Mesothelial cell of epicardium (in vitro differentiated cells): Measurements from ENCODE around the gene CXCL9. TPM values are rescaled to one million over a fixed set of nuclear protein-coding genes. Genes with fewer than 3 reads are reported as not detected.
A peak's percentile ranks its signal among the peaks of the same experiment; 100 is the strongest.

ENCODE experiments used
- DNase-seq, 2 experiments: peaks; one replicate each; pipeline ENCODE4 v3.0.0; 2021; ENCODE audit warnings: low spot score in 2 of 2; ENCODE audit not compliant: unreplicated experiment in 2 of 2
- H3K27ac Mint-ChIP-seq: 2 replicates; pipeline ENCODE4 v1.8.0; 2021; ENCODE audit warnings: mixed read lengths
- H3K27me3 Mint-ChIP-seq: 2 replicates; pipeline ENCODE4 v1.8.0; 2021; ENCODE audit warnings: low read depth, mixed read lengths
- H3K36me3 Mint-ChIP-seq: 2 replicates; pipeline ENCODE4 v1.8.0; 2021; ENCODE audit warnings: mixed read lengths
- H3K4me1 Mint-ChIP-seq: 2 replicates; pipeline ENCODE4 v1.8.0; 2021; ENCODE audit warnings: mixed read lengths
- H3K4me3 Mint-ChIP-seq: 2 replicates; pipeline ENCODE4 v1.8.0; 2021; ENCODE audit warnings: mild to moderate bottlenecking, moderate library complexity, mixed read lengths
- H3K9me3 Mint-ChIP-seq: 2 replicates; pipeline ENCODE4 v1.8.0; 2021; ENCODE audit warnings: mixed read lengths
- CTCF ChIP-seq: fragments of 200-600 bp; sonication (generic); IDR thresholded peaks from one replicate; pipeline ENCODE4 v1.5.0; 2021; ENCODE audit warnings: antibody characterized with exemption; ENCODE audit not compliant: unreplicated experiment
- total RNA-seq: library from RNA; stranded (reverse); gene quantifications from 3 replicates; pipeline ENCODE4 v1.2.1, GENCODE V29; 2021

CXCL9 gene
- total RNA-seq, 1 donor from 2014 or later, result not detected

GRCh38 chr4:75997946-75998345, 9.4 kb downstream of the CXCL9 start:
- Mint-ChIP-seq H3K4me3 (no peak overlapping the region), H3K27me3 (peaks cover 22% of the 10 kb centered on the region), H3K4me1 (no peaks in the 10 kb centered on the region), H3K27ac (no peak overlapping the region), H3K9me3 (no peaks in the 10 kb centered on the region), H3K36me3 (no peaks in the 10 kb centered on the region)
- no peak for DNase-seq
- no peak for TF ChIP-seq CTCF

DNA sequence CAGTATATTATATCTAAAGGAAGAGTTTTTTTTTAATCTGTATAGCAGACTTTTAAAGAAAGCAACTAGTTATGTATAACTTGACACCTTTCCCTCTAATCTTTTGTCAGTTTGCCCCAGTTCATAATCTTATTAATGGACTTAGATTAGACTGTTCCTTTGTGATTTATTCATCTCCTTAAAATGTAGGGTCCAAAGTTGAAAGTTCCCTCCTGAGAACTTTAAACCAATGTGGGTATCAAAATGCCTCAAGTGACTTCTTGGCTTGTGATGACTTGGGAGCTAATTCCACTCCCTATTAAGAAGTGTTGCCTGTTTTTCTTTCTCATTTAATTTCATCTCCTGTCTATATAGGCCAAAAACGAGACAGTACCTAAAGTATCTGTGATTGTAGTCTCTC, 10.2 kb downstream of the CXCL9 start:
- TF ChIP-seq CTCF, result no peak
- H3K27me3 Mint-ChIP-seq, result peaks cover 22% of the 10 kb centered on the region
- H3K27ac Mint-ChIP-seq, result no peak overlapping the region
- H3K4me1 Mint-ChIP-seq, result no peaks in the 10 kb centered on the region
- H3K4me3 Mint-ChIP-seq, result no peak overlapping the region
- no peaks in the 10 kb centered on the region for H3K36me3 Mint-ChIP-seq
- H3K9me3 Mint-ChIP-seq, result no peaks in the 10 kb centered on the region
- no peak for DNase-seq

- H3K27ac Mint-ChIP-seq, result no peak overlapping the region
- H3K36me3 Mint-ChIP-seq, result no peaks in the 10 kb centered on the region
- no peaks in the 10 kb centered on the region for H3K9me3 Mint-ChIP-seq
- peaks cover 22% of the 10 kb centered on the region for H3K27me3 Mint-ChIP-seq
- no peaks in the 10 kb centered on the region for H3K4me1 Mint-ChIP-seq
- no peak overlapping the region for H3K4me3 Mint-ChIP-seq
- TF ChIP-seq CTCF, result peak; percentile 82
- DNase-seq, result no peak
Observed at GRCh38 chr4:75995727-75996126, 11.6 kb downstream of the CXCL9 start.

GRCh38 chr4:75992462-75992861, 14.8 kb downstream of the CXCL9 start:
- Mint-ChIP-seq H3K4me3 (no peak overlapping the region), H3K4me1 (peaks cover 14% of the 10 kb centered on the region), H3K36me3 (peaks cover 7% of the 10 kb centered on the region), H3K27me3 (peaks cover 20% of the 10 kb centered on the region), H3K27ac (no peak overlapping the region), H3K9me3 (no peaks in the 10 kb centered on the region)
- TF ChIP-seq CTCF, result no peak
- no peak for DNase-seq

DNA sequence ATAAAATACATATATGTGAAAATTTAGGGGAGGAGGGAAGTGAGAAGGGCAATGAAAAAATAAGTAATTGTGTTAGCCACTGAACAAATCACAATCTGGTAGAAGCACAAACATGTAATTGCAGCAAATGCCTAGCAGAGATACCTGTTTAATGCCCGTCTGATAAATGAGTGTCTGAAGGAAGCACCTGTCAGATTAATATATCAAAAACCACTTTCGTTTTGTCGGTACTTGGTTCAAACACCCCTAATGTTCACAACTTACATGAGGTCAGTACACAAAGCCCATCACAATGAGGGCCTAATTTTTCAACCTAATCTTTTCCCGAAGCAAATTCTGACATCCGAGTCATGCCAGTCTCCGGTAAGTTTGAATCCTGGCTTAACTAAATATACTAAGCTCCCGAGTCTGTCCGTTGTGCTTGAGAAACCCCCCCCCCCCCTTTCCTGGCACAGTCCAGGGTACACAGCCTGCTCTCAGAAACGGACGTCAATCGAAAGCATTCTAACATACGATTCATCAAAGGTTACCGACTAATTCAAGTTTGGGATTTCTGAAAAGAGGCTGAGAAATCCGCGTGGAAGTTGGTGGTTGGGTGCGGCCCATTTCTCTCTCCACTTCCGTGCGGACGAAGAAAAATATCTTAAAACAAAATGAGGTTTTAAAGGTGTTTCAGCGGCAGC, 17.3 kb downstream of the CXCL9 start:
- no peak for DNase-seq

More for the DNA sequence above, 17.3 kb downstream of the CXCL9 start:
- peaks cover 18% of the 10 kb centered on the region for H3K27me3 Mint-ChIP-seq
- TF ChIP-seq CTCF, result no peak
- H3K36me3 Mint-ChIP-seq, result peaks cover 7% of the 10 kb centered on the region
- peak overlapping the region; percentile 82 for H3K4me3 Mint-ChIP-seq
- no peaks in the 10 kb centered on the region for H3K9me3 Mint-ChIP-seq
- peak overlapping the region; percentile 85 for H3K27ac Mint-ChIP-seq
- H3K4me1 Mint-ChIP-seq, result peaks cover 14% of the 10 kb centered on the region
